Body of pancreas (tissue), 4 donors: ENCODE results near the gene BARX1. TPM values are rescaled to one million over a fixed set of nuclear protein-coding genes. Genes with fewer than 3 reads are reported as not detected.

Source experiments
- ATAC-seq: fragments of 150-250 bp; one replicate; pipeline ENCODE4 v1.9.1; 2016
- DNase-seq, 4 donors: peaks; one replicate each; pipeline ENCODE4 v3.0.0-alpha.2; 2019
- H3K27ac ChIP-seq, 4 donors: fragments of 200-600 bp; sonication (generic); 1 replicate in 3 of 4; 2 replicates in 1 of 4; pipeline versions ENCODE4 v1.5.1 to v1.6.1; 2016 to 2019; ENCODE audit warnings: mild to moderate bottlenecking in 1 of 4, mixed read lengths in 1 of 4, moderate library complexity in 1 of 4
- H3K27me3 ChIP-seq, 2 donors: fragments of 200-600 bp; sonication (generic); one replicate each; pipeline ENCODE4 v1.6.0; 2016; ENCODE audit warnings: mild to moderate bottlenecking in 1 of 2
- H3K36me3 ChIP-seq, 2 donors: fragments of 200-600 bp; sonication (generic); replicated peaks in 1 of 2; 2 replicates each; pipeline ENCODE4 v1.5.1; 2016; ENCODE audit warnings: low read depth in 2 of 2; ENCODE audit not compliant: insufficient read depth in 1 of 2
- H3K4me1 ChIP-seq: fragments of 200-600 bp; sonication (generic); one replicate; pipeline ENCODE4 v1.6.0; 2016
- H3K4me3 ChIP-seq, 2 donors: fragments of 200-600 bp; sonication (generic); 1 replicate in 1 of 2; 2 replicates in 1 of 2; pipeline ENCODE4 v1.5.1; 2016 to 2019
- H3K9me3 ChIP-seq, 3 donors: fragments of 200-600 bp; sonication (generic); 1 replicate in 2 of 3; 2 replicates in 1 of 3; pipeline ENCODE4 v1.5.1; 2016
- POLR2A ChIP-seq, 3 donors: fragments of 450-650 bp; IDR thresholded peaks; one replicate each; pipeline ENCODE4 v1.6.1; 2016; ENCODE audit warnings: antibody characterized with exemption in 3 of 3, mild to moderate bottlenecking in 2 of 3
- WGBS, 2 donors: methylation state at CpG; one replicate each; pipeline ENCODE4 v1.1.5; 2017; 5-methylcytosine and 5-hydroxymethylcytosine counted together
- intact Hi-C: fragments of 100-400 bp; cut with DNase I; formaldehyde crosslinking; loops from one replicate; pipeline ENCODE4 v1.15.1; 2023
- total RNA-seq, 2 donors: library from RNA; depleted of rRNA; stranded (reverse); fragments of >200 nt; gene quantifications; one replicate each; pipeline ENCODE4 v1.1.0, GENCODE V29; 2016
- TF ChIP-seq, protein P1 (sequence below), 7 experiments: fragments of 450-650 bp in 4 of 7; fragments of 200-600 bp in 3 of 7; sonication (generic) in 3 of 7; IDR thresholded peaks; one replicate each; pipeline ENCODE4 v1.5.1; 2016 to 2019; ENCODE audit warnings: antibody characterized with exemption in 7 of 7

The BARX1 gene
- total RNA-seq, 2 donors from 2014 or later = 0.26 to 5.6 TPM

- H3K27me3 ChIP-seq = no peaks in the 10 kb centered on the region
- 81 to 82% methylated on average over 1 of the region's 1 CpG for WGBS, 2 donors
- TF ChIP-seq, protein P1, sequence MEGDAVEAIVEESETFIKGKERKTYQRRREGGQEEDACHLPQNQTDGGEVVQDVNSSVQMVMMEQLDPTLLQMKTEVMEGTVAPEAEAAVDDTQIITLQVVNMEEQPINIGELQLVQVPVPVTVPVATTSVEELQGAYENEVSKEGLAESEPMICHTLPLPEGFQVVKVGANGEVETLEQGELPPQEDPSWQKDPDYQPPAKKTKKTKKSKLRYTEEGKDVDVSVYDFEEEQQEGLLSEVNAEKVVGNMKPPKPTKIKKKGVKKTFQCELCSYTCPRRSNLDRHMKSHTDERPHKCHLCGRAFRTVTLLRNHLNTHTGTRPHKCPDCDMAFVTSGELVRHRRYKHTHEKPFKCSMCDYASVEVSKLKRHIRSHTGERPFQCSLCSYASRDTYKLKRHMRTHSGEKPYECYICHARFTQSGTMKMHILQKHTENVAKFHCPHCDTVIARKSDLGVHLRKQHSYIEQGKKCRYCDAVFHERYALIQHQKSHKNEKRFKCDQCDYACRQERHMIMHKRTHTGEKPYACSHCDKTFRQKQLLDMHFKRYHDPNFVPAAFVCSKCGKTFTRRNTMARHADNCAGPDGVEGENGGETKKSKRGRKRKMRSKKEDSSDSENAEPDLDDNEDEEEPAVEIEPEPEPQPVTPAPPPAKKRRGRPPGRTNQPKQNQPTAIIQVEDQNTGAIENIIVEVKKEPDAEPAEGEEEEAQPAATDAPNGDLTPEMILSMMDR (IDR thresholded peaks at IDR 0.05) = no peak
- TF ChIP-seq POLR2A (IDR thresholded peaks at IDR 0.05) = no peak
- DNase-seq (no peak), ATAC-seq (no peak)
- no peak overlapping the region for H3K4me3 ChIP-seq
- peaks cover 7% of the 10 kb centered on the region for H3K4me1 ChIP-seq
- no peaks in the 10 kb centered on the region for H3K36me3 ChIP-seq
- intact Hi-C loops = no loop called here
- no peaks in the 10 kb centered on the region for H3K9me3 ChIP-seq
- no peak overlapping the region for H3K27ac ChIP-seq
Observed at GRCh38 chr9:93994545-93994944, 39.4 kb upstream of the BARX1 start.

- ATAC-seq (no peak), DNase-seq (no peak)
- Histone ChIP-seq H3K9me3 (no peaks in the 10 kb centered on the region), H3K27ac (no peak overlapping the region), H3K4me3 (no peak overlapping the region), H3K36me3 (no peaks in the 10 kb centered on the region), H3K4me1 (peaks cover 7% of the 10 kb centered on the region), H3K27me3 (no peaks in the 10 kb centered on the region)
- intact Hi-C loops = no loop called here
- TF ChIP-seq POLR2A (IDR thresholded peaks at IDR 0.05) = no peak
- TF ChIP-seq, protein P1 (IDR thresholded peaks at IDR 0.05) = no peak
- 79 to 80% methylated on average over 3 of the region's 3 CpGs for WGBS, 2 donors
Observed at GRCh38 chr9:93994132-93994531, 39.0 kb upstream of the BARX1 start.

DNA sequence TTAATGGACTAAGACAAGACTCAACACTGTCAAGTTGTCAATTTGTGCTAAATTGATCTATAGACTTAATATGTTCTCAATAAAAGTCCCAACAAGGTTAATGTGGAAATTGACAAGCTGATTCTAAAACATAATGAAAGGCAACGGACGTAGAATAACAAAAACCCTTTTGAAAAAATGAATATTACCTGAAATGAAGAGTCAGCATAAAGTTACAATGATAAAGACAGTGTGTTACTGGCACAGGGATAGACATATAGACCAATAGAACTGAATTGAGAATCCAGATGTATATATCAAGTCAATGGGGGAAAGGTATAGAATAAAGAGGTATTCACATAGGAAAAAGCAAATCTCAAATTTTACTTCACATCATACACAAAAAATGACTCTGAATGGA is 37.7 kb upstream of the BARX1 start:
- no peak overlapping the region for H3K4me3 ChIP-seq
- ATAC-seq = no peak
- WGBS, 2 donors = 81 to 88% methylated on average over 2 of the region's 2 CpGs
- TF ChIP-seq, protein P1 (IDR thresholded peaks at IDR 0.05) = no peak
- no peak for TF ChIP-seq POLR2A (IDR thresholded peaks at IDR 0.05)
- DNase-seq = no peak
- no peaks in the 10 kb centered on the region for H3K36me3 ChIP-seq
- H3K27me3 ChIP-seq = no peaks in the 10 kb centered on the region
- H3K4me1 ChIP-seq = peaks cover 7% of the 10 kb centered on the region
- intact Hi-C loops = no loop called here
- no peaks in the 10 kb centered on the region for H3K9me3 ChIP-seq
- no peak overlapping the region for H3K27ac ChIP-seq

DNA sequence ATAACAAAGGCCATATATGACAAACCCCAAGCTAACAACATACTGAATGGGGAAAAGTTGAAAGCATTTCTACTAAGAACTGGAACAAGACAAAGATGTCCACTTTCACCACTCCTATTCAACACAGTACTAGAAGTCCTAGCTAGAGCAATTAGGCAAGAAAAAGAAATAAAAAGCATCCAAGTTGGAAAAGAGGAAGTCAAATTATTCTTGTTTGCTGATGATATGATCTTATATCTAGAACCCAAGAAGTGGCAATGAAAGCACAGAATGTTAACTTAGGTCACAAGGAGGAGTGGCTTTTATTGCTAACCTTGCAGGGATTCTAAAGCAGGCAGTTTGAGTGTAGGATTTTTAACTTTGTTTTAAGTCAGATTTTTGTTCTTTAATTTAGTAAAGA is 35.3 kb upstream of the BARX1 start:
- ATAC-seq = no peak
- no peak for DNase-seq
- no peaks in the 10 kb centered on the region for H3K36me3 ChIP-seq
- H3K9me3 ChIP-seq = no peaks in the 10 kb centered on the region
- H3K27ac ChIP-seq = no peak overlapping the region
- no peaks in the 10 kb centered on the region for H3K4me1 ChIP-seq
- no peaks in the 10 kb centered on the region for H3K27me3 ChIP-seq
- TF ChIP-seq, protein P1 (IDR thresholded peaks at IDR 0.05) = no peak
- TF ChIP-seq POLR2A (IDR thresholded peaks at IDR 0.05) = no peak
- H3K4me3 ChIP-seq = no peak overlapping the region
- intact Hi-C loops = no loop called here

DNA sequence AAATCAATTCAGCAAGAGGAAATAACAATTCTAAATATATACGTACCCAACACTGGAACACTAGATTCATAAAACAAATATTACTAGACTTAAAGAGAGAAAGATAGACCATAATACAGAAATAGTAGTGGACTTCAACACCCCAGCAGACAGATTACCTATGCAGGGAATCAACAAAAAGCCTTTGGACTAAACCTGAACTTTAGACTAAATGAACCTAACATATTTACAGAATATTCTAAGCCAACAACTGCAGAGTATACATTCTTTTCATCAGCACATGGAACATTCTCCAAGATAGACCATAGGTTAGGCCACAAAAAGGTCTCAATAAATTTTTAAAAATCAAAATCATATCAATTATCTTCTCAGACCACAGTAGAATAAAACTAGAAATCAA is 32.9 kb upstream of the BARX1 start:
- Histone ChIP-seq H3K36me3 (no peaks in the 10 kb centered on the region), H3K4me3 (no peak overlapping the region), H3K27ac (no peak overlapping the region), H3K9me3 (no peaks in the 10 kb centered on the region), H3K4me1 (no peaks in the 10 kb centered on the region), H3K27me3 (no peaks in the 10 kb centered on the region)
- TF ChIP-seq, protein P1 (IDR thresholded peaks at IDR 0.05) = no peak
- no peak for TF ChIP-seq POLR2A (IDR thresholded peaks at IDR 0.05)
- intact Hi-C loops = no loop called here
- ATAC-seq (no peak), DNase-seq (no peak)
- 62 to 76% methylated on average over 1 of the region's 1 CpG for WGBS, 2 donors
